ENCODE data around the gene ASZ1.

The ASZ1 gene

DNA sequence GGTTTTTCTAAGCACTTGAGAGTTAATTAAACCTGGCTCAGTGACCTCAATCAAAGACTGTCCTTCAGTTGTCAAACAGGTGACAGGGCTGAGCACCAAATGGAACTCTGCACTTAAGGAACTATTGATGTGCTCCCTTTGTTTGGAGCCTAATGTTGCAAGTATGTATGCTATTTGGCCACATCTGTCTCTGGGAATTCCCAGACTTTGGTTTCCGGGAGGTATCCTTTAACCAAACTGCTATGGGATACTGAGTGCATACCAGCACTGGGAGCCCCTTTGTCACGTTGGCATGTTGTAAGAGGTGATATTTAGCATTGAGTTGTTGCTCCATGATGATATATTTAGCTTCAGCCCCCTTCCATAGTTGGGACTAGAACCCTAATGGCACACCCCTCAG lies 25.2 kb downstream of the ASZ1 start:
- DNase-seq (ENCODE audit: low read depth, low spot score) = no peak

DNA sequence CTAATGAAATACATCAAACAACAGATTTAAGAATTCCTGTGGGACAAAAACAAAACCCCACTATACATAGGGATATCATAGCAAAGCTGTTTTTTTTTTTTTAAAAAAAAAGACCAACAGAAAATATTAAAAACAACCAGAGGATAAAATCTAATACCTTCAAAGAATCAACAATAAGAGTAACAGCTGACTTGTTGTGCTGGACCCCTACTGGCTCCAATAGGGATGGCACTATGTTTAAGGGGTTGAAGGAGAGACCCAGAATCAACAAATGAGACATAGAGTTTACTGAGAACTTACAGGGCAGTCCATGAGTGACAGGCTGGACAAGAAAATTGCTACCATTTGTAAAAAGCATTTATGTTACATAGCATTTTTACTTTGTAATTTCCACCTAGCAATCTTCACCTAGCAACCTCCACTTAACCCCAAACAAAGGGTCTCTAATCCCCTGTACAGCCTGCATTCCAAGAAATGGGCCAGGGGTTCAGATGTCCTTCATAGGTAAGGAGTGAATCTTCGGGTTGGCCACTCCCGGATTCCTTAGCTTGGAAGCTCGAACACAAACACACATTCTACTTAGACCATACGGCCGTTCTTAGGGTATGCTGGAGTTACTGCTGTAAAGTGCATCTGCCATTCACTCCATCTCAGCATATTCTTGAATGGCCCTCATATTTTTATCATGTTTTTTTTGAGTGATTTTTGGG lies 25.8 kb downstream of the ASZ1 start:
- no peak for DNase-seq (ENCODE audit: low read depth, low spot score)

DNA sequence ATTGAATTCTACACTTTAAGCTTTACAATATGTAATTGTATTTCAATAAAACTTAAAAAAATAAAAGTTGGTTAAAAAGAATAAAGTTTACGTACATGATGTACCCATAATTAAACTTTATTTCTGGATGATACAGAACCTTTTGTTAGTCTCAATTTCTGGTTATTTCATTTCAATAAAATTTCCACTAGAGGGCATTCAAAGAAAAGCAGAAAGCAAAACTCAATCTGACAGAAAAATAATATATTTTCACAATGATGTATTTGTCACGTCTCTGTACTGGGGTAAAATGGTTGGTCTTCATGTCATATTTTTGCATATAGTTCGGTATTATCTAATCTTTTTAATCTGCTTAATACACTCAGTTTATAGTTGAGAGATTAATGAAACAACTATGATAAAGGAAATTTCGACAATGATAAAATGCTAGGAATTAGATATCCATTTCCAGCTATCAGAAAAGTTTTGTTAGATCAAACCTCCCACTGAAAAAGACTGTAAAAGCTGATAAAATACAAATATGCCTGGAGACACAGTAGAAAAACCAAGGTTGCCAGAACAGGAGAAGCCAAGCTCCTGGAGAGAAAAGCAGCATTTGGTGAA lies 27.4 kb downstream of the ASZ1 start:
- DNase-seq (ENCODE audit: low read depth, low spot score) = no peak

DNA sequence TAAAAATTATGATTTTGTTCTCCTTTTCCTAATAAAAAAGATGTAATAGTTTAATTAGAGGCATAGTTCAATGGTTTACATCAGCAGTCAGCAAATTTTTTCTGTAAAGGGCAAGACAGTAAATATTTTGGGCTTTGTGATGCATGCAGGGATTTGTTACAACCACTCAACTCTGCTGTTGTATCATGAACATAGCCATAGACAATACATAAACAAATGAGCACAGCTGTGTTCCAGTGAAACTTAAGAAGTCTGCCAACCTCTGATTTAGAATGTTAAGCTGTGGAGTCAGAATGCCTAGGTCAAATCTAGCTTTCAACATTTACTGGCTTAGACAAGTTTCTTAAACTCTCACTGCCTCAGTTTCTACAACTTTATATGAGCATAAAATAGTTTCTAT lies 31.6 kb downstream of the ASZ1 start:
- DNase-seq (ENCODE audit: low read depth, low spot score) = no peak

DNA sequence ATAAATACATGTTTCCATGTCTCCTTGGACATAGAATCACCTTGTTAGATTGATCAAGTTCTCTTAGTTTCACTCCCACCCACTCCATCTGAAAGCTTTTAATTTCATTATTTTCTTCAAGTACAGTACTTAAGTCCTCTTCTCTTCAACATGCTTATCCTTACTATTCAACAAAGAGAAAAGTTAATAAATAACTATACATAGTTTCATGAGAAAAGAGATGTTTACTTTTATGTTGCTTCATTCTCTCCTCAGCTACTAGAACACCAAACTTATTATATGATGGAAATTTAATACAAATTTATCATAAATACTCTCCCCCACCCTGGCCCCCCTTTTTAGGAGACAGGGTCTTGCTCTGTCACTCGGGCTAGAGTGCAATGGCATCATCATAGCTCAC lies 33.5 kb downstream of the ASZ1 start:
- DNase-seq (ENCODE audit: low read depth, low spot score) = no peak

DNA sequence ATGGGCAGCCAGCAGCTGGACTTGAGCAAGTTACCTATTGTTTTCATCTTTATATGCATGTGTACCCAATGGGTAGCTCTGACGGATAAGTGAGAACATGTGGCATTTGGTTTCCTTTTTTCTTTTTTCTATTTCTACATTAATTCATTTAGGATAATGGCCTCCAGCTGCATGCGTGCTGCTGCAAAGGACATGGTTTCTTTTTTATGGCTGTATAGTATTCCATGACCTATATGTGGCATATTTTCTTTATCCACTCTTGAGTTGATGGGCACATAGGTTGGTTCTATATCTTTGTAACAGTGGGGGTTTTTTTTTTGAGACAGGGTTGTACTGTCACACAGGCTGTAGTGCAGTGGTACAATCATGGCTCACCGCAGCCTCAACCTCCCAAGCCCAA lies 37.4 kb downstream of the ASZ1 start:
- no peak for DNase-seq (ENCODE audit: low read depth, low spot score)

DNA sequence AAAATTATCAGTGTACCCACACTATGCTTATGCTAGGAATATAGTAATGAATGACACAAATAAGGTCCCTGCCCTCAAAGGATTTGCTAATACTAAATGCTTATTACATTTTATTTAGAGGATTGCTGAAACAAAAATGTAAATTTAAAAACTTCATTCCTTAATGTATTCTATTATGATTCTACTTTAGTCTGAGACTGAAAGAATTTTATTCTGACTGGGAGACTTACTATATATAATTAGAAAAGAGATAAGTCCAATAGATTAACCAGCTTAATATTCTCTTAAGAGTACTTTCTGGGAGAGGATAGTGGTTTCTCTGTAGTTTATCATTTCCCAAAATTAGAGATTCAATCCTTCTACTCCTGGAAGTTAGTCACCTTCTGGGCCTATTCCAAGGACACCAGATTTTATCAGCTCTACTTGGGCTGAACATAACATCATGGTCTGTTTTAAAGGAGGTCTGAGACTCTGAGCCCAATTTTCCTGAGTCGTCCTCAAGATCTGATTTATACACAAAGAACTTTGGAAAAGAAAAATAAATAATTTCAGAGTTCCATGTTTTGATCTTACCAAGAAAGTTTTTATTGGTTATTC lies 41.1 kb downstream of the ASZ1 start:
- no peak for DNase-seq (ENCODE audit: low read depth, low spot score)

DNA sequence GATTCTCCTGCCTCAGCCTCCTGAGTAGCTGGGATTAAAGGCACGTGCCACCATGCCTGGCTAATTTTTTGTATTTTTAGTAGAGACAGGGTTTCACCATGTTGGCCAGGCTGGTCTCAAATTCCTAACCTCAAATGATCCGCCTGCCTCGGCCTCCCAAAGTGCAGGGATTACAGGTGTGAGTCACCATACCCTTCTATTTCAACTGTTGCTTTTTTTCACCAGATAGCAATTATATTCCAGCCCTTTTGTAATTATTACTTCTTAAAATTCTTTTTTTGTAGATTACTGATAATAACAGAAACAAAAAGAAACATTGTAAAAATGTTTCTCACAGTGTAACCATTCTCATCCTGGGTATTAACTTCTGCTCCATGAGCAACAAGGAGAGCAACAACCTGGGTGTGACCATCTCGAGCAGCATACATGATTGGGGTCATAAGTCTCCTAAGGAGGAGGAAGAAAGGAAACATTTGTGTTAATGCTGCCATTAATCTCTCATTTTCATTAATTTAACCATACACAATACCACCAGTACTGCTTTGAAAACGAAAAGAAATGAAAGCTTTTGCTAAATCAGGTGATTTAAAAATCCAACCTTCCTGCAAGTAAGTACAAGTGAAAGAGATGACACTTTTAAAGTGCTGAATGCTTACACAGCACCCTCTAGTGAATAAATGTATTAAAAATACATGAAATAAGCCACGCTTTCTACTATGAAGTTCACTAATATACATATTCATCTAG lies 41.8 kb downstream of the ASZ1 start:
- DNase-seq (ENCODE audit: low read depth, low spot score) = no peak

DNA sequence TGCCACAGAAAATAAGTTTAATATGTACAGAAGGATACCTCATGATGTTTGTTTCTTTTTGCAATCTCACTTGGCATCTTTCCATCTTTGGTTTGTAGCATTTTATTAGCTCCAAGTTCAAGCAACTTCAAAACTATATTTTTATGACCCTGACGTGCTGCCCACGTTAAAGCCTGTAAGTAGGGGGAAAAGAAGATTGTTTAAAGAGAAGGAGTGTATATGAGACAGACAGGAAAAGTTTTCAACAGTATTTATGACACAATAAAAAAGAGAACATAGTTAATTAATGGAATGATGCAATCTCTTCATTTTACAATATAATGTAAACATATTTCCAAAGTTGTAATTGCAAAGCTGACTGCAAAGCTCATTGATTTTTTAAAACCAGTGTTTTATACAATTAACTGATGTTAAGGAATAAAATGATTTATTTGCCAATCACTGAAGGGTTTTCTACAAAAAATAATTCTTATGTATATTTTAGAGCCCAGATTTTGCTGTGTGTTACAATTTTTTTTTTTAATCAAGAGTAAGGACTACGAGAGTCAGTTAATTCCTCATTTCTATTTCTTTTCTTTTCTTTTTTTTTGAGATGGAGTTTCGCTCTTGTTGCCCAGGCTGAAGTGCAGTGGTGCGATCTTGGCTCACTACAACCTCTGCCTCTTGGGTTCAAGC lies 42.5 kb downstream of the ASZ1 start:
- no peak for DNase-seq (ENCODE audit: low read depth, low spot score)

DNA sequence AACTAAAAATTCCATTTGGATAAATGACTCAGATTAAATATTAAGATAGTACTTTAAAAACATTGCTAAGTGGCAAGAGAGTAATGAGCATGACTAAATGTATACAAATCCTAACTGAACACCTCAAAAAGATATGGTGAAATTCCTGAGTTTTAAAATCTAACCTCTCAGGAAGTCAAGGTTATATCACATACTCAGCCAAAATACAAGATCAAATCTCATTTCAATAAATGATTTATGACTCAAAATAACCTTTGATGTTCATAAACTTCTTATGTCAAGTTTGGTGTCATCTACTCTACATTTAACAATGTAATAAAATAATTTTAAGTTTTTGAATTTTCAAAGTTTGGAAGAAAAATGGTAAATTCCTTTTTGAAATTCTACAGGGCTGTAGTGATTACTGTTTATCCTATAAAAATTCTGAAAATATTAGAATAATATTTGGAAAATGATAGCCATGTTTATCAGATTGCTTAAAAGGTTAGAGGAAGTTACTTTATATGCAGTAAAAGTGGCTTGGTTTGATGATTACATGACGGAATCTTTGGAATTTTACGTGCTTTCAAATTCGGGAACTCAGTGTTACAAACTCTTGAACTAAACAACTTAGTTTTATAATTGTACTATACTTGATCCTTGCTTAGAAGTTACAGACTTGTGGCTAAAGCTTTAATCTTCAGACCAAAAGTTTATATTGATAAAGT lies 43.7 kb downstream of the ASZ1 start:
- no peak for DNase-seq (ENCODE audit: low read depth, low spot score)

DNA sequence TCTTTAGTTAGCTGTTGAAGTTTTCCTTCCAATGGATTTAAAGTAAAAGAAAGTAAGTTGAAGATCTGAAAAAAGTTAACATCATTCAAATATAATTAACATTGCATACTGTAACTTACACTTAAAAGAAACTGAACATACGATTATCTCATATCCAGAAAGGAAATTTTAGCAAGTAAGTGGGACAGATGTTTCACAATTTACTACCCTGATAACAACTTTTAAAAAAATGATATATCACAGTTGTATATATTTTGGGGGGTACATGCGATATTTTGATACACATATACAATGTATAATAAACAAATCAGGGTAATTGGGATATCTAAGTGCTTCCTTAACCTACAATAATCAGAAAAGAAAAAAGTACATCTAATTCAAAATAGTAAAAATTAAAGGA lies 44.2 kb downstream of the ASZ1 start:
- DNase-seq (ENCODE audit: low read depth, low spot score) = no peak

DNA sequence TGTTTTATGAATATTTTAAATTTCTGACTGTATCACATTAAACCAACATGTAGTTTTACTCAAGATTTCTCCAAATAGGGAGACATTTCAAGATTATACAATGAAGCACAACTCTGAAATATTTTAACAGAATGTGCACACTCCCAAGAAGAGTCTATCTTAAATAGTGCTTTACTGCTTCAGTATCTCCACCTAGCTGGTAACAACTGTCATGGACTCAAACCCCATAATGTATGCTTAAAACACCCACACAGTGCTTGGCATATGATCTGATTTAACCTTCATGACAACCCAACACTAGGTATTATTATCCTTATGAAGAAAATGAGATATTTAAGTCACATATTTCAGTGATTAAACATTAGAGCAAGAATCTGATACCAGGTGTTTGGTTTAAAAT lies 45.9 kb downstream of the ASZ1 start:
- DNase-seq (ENCODE audit: low read depth, low spot score) = no peak

DNA sequence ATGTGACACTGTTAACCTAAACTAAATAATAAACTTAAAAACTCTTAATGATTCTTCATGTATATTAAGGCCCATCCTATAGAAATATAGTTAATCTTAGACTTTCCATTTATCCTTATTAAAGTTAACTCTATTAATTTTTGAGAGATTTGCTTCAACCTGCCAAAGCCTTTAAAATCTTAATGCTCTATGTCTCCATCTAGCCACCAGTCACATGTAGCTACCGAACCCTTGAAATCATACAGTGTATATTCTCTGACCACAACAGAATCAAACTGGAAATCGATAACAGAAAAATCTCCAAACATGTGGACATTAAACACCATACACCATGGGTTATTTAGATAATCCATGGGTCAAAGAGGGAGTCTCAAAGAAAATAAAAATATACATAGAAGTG lies 51.9 kb downstream of the ASZ1 start:
- no peak for DNase-seq (ENCODE audit: low read depth, low spot score)

DNA sequence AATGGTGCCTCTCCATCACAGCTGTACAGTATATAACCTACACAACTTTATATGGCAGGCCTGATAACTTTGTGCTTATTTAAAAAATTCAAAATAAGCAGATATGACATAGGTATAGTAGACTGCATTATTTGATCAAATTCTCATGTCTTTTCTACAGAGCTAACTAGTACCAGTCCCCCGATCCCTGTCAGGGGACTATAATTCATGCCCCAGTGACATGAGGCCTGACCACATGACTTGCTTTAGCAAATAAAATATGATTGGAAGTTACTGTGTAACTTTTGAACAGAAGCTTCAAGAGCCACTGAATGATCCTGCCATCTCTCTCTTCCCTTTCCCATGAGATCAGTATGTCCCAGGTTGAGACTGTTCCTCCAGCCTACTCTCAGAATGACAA lies 55.2 kb downstream of the ASZ1 start:
- no peak for DNase-seq (ENCODE audit: low read depth, low spot score)

DNA sequence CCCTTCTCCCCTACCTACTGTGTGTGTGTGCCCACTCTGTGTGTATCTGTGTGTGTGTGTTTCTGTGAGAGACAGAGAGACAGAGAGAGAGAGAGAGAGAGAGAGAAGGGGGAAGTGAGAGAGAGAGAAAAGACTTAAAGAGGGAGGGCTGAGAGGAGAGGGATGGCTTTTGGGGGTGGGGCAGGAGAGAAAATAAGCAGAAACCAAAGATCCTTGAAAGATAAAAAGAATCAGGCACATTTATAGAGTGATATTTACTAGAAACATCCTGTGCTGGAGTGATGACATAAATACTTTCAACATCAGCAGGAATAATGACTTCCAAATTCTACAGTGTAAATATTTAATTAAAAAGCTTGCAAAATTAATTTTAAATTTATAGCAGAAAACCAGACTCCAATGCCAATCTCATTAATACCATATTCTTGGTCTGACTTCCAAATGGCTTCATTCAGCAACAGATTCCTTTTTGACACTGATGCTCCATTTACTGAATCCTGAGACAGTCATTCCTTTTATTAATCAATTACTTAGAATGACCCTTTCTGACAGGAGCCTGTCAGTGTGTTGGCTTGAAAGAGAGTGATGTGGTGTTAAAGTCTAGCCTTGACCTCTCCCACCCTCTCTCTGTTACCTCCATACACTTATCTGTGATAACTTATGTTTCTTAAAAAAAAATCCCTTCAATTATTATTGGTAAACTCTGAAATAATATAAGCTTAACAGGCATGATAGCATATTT lies 62.8 kb downstream of the ASZ1 start:
- no peak for DNase-seq (ENCODE audit: low read depth, low spot score)

DNA sequence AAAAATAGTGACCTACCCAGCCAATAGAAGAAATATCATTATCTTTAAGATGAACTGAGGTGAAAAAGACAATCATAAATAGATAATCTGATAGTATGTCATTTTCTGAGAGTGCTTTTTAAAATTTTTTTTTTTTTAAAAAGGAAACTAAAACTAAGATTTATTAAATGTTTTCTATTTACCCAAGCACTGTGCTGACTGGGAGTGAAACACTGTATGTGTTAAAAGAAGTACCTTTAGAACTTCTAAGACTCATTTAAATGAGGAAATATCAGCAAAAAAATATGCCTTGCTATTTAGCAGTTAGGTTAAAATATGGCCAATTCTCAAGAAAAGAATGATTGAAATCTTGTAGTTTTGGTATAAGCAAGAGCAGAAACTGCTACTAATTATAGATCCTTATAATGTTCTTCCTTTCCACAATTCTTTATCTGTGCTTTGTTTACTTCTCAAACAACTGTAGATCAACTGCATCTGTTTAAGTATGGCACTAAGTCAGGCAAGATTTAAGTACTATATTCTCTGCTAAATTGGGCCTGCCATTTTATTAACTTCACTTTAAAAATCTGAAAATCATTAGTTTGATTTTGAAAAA lies 64.9 kb downstream of the ASZ1 start:
- no peak for DNase-seq (ENCODE audit: low read depth, low spot score)

DNA sequence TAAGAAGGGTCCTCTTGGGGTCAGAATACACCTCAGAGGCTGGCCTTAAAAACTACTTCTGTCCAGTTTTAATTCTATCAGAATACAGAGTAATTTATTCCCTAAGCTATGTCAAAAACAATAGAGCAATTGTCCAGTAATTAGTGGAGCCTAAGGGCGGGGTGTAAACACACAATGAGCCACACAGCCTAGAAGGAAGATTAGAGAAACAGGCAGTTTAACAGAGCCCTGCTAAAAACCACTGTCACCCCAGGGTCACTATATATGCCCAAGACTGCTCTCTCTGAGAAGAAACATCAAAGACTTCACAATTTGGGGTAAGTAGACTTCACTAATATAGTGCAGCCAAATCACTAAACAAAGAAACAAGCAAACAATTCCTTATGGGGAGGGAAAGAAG lies 77.3 kb downstream of the ASZ1 start:
- DNase-seq (ENCODE audit: low read depth, low spot score) = no peak

DNA sequence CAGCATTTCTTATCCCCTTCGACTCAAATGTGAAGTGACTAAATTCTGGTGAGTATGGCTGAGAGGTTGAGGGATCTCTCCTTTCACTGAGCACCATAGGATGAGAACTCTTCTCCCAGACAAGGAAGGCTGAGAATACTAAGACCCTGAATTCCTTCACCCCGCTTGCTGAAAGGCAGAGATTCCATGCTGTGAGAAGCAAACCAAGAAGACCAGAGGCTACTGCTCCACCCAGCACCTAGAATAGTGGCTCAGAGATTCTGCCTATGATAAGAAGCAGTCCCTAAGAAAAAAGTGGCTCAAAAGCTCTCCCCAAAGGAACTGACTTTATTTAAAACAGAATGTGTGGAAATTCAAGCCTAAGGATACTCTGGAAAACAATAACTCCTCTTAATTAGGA lies 77.7 kb downstream of the ASZ1 start:
- DNase-seq (ENCODE audit: low read depth, low spot score) = no peak

DNA sequence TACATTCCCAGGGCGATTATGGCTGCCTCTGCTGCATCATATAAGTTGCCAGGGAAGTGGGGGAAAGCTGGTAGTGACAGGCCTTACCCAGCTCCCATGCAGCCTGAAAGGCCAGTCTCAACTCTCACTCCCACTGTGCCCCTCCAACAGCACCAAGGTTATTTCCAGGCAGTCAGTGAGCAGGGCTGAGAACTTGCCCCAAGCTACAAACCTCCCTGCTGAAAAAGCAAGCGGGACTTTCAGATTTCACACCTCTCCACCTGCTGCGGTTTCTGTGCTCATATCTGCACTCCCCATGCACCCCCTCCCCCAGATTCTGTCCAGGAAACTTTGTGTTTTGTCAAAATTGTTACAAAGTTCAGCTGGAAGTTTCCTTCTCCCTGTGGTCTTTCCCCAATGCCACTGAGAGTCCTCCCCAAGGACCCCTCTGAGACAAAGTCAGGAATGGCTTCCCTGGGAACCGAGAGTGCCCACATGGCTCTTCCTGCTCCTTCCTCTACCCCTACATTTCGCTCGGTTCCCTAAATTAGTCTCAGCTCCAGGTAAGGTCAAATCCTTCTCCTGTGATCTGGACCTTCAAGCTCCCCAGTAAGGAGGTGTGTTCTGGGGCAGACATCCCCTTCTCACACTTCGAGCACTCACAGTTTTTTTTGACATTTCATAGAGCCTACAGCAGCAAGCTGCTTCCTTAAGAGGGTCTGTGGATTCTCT lies 79.2 kb downstream of the ASZ1 start:
- DNase-seq (ENCODE audit: low read depth, low spot score) = no peak

DNA sequence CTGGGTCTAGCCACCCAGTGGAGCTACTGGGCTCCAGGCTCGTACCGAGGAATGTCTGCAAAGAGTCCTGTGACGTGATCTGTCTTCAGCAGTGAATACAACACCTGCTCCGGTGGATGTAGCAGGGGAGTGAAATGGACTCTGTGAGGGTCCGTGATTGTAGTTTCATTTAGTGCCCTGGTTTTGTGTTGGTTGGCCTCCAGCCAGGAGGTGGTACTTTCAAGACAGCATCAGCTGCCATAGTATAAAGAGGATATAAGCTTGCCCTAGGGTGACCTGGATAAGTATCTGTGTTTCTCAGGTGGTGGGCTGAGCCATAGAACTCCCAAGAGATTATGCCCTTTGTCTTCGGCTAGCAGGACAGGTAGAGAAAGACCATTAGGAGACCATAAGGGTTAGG lies 79.8 kb downstream of the ASZ1 start:
- DNase-seq (ENCODE audit: low read depth, low spot score) = no peak

All from smooth muscle cell of the brain vasculature (primary cell).